DMS 273 treated with DMSO at 0.1 percent for 48 hours (cell line): ENCODE measurements around the gene HELB.

Source experiments
- DNase-seq: peaks from one replicate; lab custom pipeline; 2025; lab: John Stamatoyannopoulos, UW

Gene HELB

DNA sequence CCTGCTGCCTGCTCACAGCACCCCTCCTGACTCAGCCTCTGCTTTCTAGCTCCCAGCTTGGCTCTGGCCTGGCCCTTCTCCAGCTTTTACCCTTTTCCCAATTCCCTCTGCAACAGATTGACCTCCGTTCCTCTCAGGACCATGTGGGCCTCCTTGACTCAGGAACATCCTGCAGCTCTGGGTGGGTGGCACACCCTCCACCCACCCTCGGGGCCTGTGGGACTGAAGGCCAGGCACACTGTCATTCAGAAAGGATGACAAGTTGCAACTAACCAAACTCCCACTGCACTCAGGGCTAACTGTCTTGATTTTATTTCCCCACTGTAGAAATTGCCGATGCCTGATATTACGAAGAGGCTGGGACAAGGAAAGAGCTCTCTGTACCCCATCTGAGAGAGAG lies 59.4 kb downstream of the HELB start:
- DNase-seq, result no peak

DNA sequence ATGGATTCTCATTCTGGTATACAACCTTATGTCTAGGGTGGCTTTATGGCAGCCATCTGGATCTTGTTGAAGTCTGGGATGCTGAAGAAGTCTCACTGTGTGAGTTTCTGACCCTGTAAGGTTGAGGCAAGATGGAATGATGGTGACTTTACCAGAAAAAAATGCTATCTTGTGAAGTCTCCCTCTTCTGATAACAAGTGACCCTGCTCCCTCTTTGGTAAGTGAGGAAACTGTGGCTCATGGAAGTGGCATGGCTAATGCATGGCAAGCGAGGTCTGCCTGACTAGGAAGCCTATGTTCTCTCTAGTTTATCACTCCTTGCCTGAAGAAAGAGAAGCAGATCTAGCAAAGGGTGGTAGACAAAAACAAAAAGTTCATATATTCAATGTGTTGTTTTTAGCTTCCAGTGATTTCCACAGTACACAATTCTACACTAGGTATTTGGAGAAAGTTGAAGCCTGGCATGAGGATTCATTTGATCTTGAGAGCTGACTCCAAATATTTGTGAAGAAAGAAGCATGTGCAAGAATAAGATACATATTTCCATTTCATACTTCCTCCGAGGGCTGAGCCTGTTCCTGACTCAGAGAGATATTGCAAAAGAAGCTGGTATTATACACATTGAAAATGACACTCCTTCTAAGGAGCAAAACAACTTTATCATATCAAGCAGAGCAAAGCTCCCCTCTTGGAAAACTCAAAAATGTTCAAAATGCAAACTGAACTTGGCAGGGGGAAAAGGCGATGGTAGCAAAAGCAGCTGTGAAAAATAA lies 63.6 kb downstream of the HELB start:
- DNase-seq, result no peak

DNA sequence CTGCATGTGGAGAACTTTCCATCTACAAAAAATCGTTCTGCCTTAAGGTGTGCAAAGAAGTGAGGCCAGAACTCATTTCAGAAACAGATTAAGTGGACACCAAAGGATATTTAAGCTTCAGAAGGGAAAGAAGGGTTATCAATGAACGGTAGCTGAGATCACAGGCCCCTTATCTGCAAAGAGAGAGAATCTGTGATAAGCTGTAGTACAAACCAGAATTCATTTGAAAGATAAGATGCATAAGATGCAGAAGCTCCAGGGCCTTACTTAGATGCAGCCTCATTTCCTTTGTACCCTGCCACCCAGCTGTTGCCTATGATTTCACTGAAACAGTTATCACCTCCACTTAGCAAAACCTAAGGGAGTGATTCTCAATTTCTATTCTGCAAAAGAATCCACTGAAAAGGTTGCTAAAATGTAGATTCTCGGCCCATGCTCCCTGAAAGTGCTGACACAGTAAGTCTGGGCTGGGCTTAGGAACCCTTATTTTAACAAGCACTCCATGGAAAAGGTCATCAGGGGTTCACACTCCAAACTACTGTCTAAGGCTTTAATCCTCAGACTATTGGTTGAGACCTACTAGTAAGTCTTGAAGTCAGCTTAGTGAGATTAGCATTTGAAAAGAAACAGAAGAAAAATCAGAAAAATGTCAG lies 64.8 kb downstream of the HELB start:
- DNase-seq, result no peak

DNA sequence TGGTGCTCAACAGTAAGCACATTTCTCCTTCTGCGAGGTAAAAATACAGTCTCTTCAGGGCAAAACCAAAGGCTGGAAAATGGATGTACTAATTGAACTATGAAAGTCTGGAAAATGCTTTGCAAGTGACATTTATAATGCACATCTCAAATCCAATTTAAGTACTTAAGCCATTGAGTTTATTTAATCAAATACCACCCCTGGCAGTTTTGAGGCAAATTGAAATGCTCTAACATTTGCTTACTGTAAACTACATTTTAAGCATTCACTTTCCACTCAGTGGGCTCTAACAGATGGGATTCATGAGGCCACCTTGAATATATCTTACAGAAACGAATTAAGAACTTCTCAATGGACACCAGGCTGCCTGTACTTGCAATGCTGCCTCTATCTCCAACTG lies 69.7 kb downstream of the HELB start:
- DNase-seq, result no peak

DNA sequence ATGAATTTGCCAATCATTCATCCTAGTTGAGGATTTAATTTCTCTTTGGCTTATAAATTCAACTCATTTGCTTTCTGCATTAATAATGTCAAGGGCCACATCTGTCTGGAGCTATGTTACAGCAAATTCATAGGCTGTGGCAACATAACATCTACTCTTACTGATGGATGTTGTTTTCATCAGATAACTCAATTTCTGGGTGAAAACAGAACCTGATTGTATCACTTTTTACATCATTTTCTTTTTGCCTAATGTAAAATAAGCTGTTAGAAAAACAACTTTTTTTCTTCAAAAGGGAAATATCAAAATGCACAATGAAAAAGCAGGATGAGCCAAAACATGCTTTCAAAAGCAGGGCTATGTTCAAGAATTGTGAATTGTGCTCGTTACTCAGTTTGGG lies 73.3 kb downstream of the HELB start:
- no peak for DNase-seq

DNA sequence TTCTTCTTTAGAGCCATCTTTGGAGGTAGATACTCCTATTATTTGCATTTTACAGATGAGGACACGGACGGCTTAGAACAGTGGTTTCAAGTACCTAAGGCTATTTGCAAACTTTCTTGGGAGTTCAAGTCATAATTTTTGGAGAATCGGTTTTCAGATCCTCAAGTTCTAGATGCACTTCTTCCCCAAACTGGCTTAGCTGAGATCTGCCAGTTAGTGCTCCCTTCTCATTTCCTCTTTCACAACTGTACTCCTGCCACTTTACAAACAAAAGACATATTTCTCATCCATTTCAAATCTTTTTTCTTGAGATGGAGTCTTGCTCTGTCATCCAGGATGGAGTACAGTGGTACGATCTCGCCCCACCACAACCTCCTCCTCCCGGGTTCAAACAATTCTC lies 77.3 kb downstream of the HELB start:
- no peak for DNase-seq

DNA sequence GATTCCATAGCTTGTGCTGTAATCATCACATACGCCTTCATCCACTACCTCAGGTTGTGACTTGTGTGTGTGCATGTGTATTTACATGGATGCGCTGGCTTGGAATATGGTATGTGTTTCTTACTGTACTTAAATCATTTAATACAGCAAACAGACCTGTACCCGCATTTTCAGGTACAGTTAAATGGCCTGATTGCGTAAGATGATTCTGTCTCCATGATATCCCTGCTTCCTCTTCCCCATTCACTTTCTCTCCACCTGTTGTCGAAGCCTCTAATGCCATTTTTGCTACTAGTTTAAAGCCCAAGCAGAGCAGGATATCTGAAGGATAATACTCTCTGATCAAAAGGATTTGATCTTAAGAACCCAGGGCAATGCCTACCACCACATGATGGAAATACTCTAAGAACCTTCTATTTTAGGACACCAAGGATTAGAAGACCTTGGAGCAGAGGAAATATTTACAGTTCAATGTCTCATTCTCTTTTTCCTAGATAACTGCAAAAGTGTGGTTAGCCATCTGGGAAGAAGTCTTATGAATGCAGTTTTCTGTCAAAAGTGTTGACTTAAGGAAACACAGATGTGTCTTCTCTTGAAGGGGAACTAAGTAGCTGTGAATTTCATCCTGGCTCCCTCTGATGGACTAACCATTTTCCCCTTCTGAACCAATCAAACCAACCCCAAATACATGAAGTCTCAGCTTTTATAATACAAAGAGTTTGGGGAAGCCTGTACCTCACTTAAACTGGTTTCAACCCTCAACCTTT lies 78.7 kb downstream of the HELB start:
- DNase-seq, result no peak

DNA sequence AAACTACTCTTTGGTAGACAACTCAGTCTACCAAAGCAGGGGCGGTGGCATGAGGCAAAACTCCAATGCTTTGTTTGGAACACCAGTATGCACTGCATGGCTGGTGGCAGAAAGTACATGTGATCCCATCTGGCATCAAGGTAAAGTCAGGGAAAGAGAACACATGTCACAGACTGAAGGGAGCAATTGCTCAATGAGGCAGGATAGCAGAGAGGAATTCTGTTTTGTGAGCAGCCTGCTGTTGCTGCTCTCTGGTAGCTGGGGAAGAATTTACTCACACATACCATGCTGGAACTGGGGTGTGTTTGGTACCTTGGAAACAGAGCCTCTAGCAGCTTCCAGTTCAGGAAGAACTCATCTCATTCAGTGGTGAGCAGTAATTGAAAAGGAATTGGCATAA lies 84.8 kb downstream of the HELB start:
- DNase-seq, result no peak
